Stomach (tissue), 9 donors: ENCODE results near the gene FRMPD1. TPM values are rescaled to one million over a fixed set of nuclear protein-coding genes. Genes with fewer than 3 reads are reported as not detected.

Experiments used
- DNase-seq, 2 donors: peaks; one replicate each; pipeline versions ENCODE4 v3.0.0 to v3.0.0-alpha.2; 2013 to 2019
- H3K27ac ChIP-seq, 5 donors: fragments of 200-600 bp in 4 of 5; sonication (generic) in 4 of 5; one replicate each; pipeline ENCODE4 v1.5.1; 2013 to 2019; ENCODE audit warnings: mild to moderate bottlenecking in 1 of 5, moderate library complexity in 1 of 5
- H3K27me3 ChIP-seq, 3 donors: fragments of 200-600 bp; sonication (generic); one replicate each; pipeline ENCODE4 v1.5.1; 2017 to 2019; ENCODE audit warnings: mixed run types in 1 of 3
- H3K36me3 ChIP-seq, 4 donors: fragments of 200-600 bp; sonication (generic); 1 replicate in 3 of 4; 2 replicates in 1 of 4; pipeline ENCODE4 v1.5.1; 2016 to 2019
- H3K4me1 ChIP-seq, 4 donors: fragments of 200-600 bp; sonication (generic); one replicate each; pipeline ENCODE4 v1.5.1; 2016 to 2019
- H3K4me3 ChIP-seq, 4 donors: fragments of 200-600 bp; sonication (generic) in 3 of 4; one replicate each; pipeline ENCODE4 v1.5.1; 2016 to 2019; ENCODE audit warnings: mild to moderate bottlenecking in 1 of 4
- H3K9me3 ChIP-seq, 4 donors: fragments of 200-600 bp; sonication (generic); one replicate each; pipeline ENCODE4 v1.5.1; 2016 to 2019
- EP300 ChIP-seq: sonication (generic); formaldehyde crosslinking; IDR thresholded peaks from one replicate; pipeline ENCODE4 v1.6.1; 2017; ENCODE audit warnings: antibody characterized with exemption
- POLR2A ChIP-seq, 4 donors: fragments of 450-650 bp; IDR thresholded peaks; one replicate each; pipeline ENCODE4 v1.6.1; 2016; ENCODE audit warnings: antibody characterized with exemption in 4 of 4, control low read depth in 2 of 4, mild to moderate bottlenecking in 1 of 4, moderate library complexity in 1 of 4
- POLR2AphosphoS5 ChIP-seq, 3 donors: sonication (generic); formaldehyde crosslinking; IDR thresholded peaks; one replicate each; pipeline ENCODE4 v1.6.1; 2016; ENCODE audit warnings: antibody characterized with exemption in 3 of 3
- WGBS, 5 donors: extraction: QIAGEN DNeasy Blood & Tissue Kit in 3 of 5; methylation state at CpG; one replicate each; pipeline versions ENCODE4 v1.1.5 to v1.1.7; 2013 to 2018; 5-methylcytosine and 5-hydroxymethylcytosine counted together
- intact Hi-C: fragments of 100-400 bp; cut with DNase I; formaldehyde crosslinking; loops from one replicate; pipeline ENCODE4 v1.15.1; 2023; ENCODE audit warnings: low total_unique reads
- polyA plus RNA-seq, 3 donors: library from polyadenylated mRNA; stranded (reverse); fragments of 200-250 nt; gene quantifications; one replicate each; pipeline ENCODE4 v1.2.3, GENCODE V29; 2013
- total RNA-seq, 5 donors: library from RNA; depleted of rRNA; stranded (reverse); fragments of >200 nt; gene quantifications; one replicate each; pipeline versions ENCODE4 v1.1.0 to v1.2.3, GENCODE V29; 2014 to 2016
- TF ChIP-seq, protein P1 (sequence below), 7 experiments: fragments of 450-650 bp in 4 of 7; fragments of 200-600 bp in 3 of 7; sonication (generic) in 3 of 7; IDR thresholded peaks; one replicate each; pipeline ENCODE4 v1.5.1; 2016 to 2019; ENCODE audit warnings: antibody characterized with exemption in 7 of 7, control low read depth in 2 of 7, mild to moderate bottlenecking in 1 of 7
- donor health status: healthy with polysubstance abuse.
- donor health status: Bipolar disorder and iron deficiency.
- donor health status: healthy.

FRMPD1 gene
- total and polyA plus RNA-seq, 8 donors = under 0.01 to 0.18 (median 0.10) TPM; not detected in 4

DNA sequence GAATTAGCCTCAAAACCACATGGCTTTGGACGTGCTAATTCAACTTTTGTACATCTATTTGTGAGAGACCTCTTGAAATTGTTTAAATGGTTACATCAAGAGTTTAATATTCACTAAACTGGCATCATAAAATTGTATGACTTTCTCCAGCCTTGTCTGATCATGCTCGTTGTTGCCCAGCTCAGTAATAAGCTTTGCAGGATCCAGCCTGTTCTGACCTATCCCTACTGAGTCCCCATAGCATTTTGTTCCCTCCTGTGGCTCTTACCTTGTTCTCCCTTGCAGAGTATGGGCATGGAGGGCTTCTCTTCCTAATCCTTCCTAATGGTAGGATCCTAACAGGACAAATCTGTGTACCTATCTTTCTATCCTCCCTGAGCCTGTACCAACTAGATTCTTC, 127.8 kb downstream of the FRMPD1 start:
- H3K36me3 ChIP-seq = peaks cover 52 to 100% (median 99%) of the 10 kb centered on the region in 4 donors
- intact Hi-C loops = no loop called here
- H3K4me3 ChIP-seq = no peak overlapping the region
- no peaks in the 10 kb centered on the region for H3K27me3 ChIP-seq
- no peak overlapping the region for H3K27ac ChIP-seq
- TF ChIP-seq EP300 (no peak), POLR2A (IDR thresholded peaks at IDR 0.05) (no peak), POLR2AphosphoS5 (IDR thresholded peaks at IDR 0.05) (no peak)
- TF ChIP-seq, protein P1, sequence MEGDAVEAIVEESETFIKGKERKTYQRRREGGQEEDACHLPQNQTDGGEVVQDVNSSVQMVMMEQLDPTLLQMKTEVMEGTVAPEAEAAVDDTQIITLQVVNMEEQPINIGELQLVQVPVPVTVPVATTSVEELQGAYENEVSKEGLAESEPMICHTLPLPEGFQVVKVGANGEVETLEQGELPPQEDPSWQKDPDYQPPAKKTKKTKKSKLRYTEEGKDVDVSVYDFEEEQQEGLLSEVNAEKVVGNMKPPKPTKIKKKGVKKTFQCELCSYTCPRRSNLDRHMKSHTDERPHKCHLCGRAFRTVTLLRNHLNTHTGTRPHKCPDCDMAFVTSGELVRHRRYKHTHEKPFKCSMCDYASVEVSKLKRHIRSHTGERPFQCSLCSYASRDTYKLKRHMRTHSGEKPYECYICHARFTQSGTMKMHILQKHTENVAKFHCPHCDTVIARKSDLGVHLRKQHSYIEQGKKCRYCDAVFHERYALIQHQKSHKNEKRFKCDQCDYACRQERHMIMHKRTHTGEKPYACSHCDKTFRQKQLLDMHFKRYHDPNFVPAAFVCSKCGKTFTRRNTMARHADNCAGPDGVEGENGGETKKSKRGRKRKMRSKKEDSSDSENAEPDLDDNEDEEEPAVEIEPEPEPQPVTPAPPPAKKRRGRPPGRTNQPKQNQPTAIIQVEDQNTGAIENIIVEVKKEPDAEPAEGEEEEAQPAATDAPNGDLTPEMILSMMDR (IDR thresholded peaks at IDR 0.05) = no peak
- DNase-seq = no peak
- peaks cover 4 to 18% (median 14%) of the 10 kb centered on the region in 4 donors for H3K4me1 ChIP-seq
- 68 to 83% (median 80%) methylated on average over 2 of the region's 2 CpGs for WGBS, 5 donors
- H3K9me3 ChIP-seq = no peaks in the 10 kb centered on the region

DNA sequence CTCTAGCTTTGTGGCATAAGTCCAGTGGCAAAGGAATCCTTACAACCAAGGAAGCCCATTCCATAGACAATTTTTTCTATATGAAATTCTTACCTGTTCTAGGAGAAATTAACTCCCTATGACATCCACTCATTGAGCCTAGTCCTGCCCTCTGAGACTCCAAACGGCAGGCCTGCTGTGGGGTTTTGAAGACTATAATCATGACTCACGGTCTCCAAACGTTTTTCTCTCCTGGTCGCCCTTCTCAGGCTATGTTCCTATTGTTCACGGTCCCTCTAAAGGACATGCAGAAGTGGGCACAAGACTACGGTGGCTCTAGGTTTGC, 133.5 kb downstream of the FRMPD1 start:
- H3K4me1 ChIP-seq = peaks cover 12 to 36% (median 32%) of the 10 kb centered on the region in 4 donors
- TF ChIP-seq, protein P1 (IDR thresholded peaks at IDR 0.05) = no peak
- TF ChIP-seq EP300 (no peak), POLR2A (IDR thresholded peaks at IDR 0.05) (no peak), POLR2AphosphoS5 (IDR thresholded peaks at IDR 0.05) (no peak)
- no peaks in the 10 kb centered on the region for H3K9me3 ChIP-seq
- intact Hi-C loops = no loop called here
- WGBS, 5 donors = 0 to 2% (median 0%) methylated on average over 6 of the region's 6 CpGs
- no peak for DNase-seq
- peaks cover 25 to 45% (median 44%) of the 10 kb centered on the region in 4 donors for H3K36me3 ChIP-seq
- H3K27ac ChIP-seq = peak overlapping the region; percentile 81 to 89 (median 86)
- peaks cover 0 to 10% (median 0%) of the 10 kb centered on the region in 3 donors for H3K27me3 ChIP-seq
- H3K4me3 ChIP-seq = peak overlapping the region; percentile 74 to 100 (median 94)

DNA sequence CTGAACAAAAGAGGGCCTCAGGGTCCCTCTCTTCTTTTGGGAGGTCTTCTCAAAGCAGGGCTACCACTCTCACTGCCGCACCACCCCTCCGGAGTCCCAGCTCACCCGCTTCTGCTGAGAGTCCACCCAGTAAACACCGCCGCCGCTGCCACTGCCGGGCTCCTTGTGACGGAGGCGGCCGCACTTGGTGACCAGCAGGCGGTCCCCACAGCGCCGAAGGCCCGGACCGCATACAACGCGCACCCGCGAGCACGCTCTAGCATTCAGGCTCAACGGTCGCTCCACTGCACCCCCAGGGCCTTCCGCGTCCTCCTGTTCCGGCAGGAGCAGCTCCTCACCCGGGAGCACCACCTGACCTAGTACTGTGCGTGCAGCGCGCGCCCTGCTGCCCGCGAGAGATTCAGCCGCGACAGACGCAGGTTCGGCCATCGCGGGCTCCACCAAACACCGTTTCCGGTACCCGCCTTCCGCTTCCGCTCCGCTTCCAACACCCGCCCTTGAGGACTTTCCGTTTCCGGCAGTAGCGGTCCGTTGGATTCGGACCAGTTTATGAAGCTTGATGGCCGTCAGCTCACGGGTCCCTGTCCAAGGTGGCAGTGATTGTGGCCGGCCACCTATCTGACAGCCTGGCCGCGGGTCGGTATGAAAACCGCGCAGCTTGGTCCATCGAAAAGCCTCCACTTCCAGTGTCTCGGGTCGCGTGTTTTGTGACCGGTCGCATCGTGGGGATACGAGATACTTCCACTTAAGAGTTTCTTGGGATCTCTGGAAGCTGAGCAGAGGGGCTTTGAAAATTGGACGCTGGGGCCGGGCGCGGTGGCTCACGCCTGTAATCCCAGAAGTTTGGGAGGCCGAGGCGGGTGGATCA, 134.1 kb downstream of the FRMPD1 start, which contains the start of gene EXOSC3:
EXOSC3 (minus strand) TSS at position 449 of the 868 bp plus-strand sequence; CDS start at position 429, 20 bp downstream.
- intact Hi-C loops = no loop called here
- Histone ChIP-seq H3K4me1 (peaks cover 12 to 36% (median 32%) of the 10 kb centered on the region in 4 donors), H3K9me3 (no peaks in the 10 kb centered on the region), H3K27me3 (peaks cover 0 to 10% (median 0%) of the 10 kb centered on the region in 3 donors), H3K4me3 (peak within 1 kb of the TSS; percentile 74 to 100 (median 94)), H3K27ac (peak within 1 kb of the TSS; percentile 81 to 89 (median 86)), H3K36me3 (peaks cover 25 to 39% (median 38%) of the 10 kb centered on the region in 4 donors)
- WGBS, 5 donors = 0 to 1% (median 1%) methylated on average over 55 to 73 of the region's 73 CpGs
- TF ChIP-seq POLR2A (IDR thresholded peaks at IDR 0.05) = peak in 1 of 4 donors; percentile 41
- TF ChIP-seq POLR2AphosphoS5 (IDR thresholded peaks at IDR 0.05) = peak; percentile 65 to 95 (median 85)
- no peak for TF ChIP-seq EP300
- peak; percentile 89 to 97 for DNase-seq

DNA sequence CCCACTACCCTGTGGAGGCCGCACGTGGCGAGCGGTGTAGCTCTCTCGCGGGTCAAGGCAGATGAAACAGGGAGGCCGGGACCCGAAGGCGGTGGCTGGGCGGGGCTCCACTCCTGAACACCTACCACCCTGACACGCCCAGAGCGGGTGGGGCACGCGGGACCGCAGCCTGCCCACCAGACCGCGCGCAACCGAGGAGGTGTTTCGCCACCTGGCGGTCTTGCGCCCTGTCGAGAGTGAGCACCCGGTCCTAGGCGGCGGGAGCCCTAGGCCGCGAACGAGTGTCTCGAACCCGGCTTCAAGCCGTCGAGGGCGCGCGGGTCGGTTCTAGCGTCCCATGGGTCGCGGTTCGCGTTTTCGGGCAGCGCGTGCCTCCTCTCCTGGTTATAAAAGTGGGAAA, 136.3 kb downstream of the FRMPD1 start:
- Histone ChIP-seq H3K4me1 (peaks cover 12 to 33% (median 31%) of the 10 kb centered on the region in 4 donors), H3K36me3 (peaks cover 7 to 25% (median 17%) of the 10 kb centered on the region in 4 donors), H3K27ac (no peak overlapping the region), H3K4me3 (no peak overlapping the region), H3K9me3 (no peaks in the 10 kb centered on the region), H3K27me3 (peaks cover 0 to 10% (median 0%) of the 10 kb centered on the region in 3 donors)
- no peak for TF ChIP-seq EP300
- WGBS, 5 donors = 43 to 55% (median 47%) methylated on average over 3 to 45 of the region's 45 CpGs
- peak in 1 of 2 donors; percentile 19 for DNase-seq
- intact Hi-C loops = no loop called here

DNA sequence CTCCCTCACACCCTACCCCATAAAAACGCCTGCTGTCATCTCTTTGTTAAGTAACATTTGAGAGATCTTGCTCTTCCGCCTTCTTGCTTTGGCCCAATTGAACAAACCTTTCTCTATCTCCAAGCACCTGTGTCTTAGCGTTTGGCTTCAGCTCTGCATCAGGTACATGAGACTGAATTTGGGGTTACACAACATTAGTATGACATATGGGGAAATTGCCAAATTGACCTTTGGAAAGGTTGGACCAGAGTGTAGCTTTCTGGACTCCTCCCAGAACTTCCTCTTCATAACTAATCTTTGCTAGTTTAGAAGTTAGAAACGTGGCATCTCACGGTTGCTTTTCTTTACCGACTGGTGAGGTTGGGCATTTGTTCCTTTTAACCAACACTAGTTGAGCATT, 137.6 kb downstream of the FRMPD1 start:
- intact Hi-C loops = no loop called here
- H3K4me1 ChIP-seq = peaks cover 10 to 21% (median 20%) of the 10 kb centered on the region in 4 donors
- TF ChIP-seq POLR2AphosphoS5 (IDR thresholded peaks at IDR 0.05) (no peak), POLR2A (IDR thresholded peaks at IDR 0.05) (no peak), EP300 (no peak)
- TF ChIP-seq, protein P1 (IDR thresholded peaks at IDR 0.05) = no peak
- H3K27me3 ChIP-seq = peaks cover 0 to 10% (median 0%) of the 10 kb centered on the region in 3 donors
- H3K4me3 ChIP-seq = no peak overlapping the region
- WGBS, 5 donors = 73 to 86% (median 79%) methylated on average over 6 of the region's 6 CpGs
- H3K27ac ChIP-seq = no peak overlapping the region
- peaks cover 0 to 12% (median 4%) of the 10 kb centered on the region in 4 donors for H3K36me3 ChIP-seq
- H3K9me3 ChIP-seq = no peaks in the 10 kb centered on the region
- DNase-seq = no peak
